ENCODE measurements around the gene CHADL. TPM values are rescaled to one million over a fixed set of nuclear protein-coding genes. Genes with fewer than 3 reads are reported as not detected.
"Not testable (repeated sequence)": the region's sequence is repeated elsewhere in the genome, so short reads cannot be mapped to it uniquely, and the experiment has no call there.

CHADL gene
- polyA plus RNA-seq, 1 experiment, result 0.70 TPM

GRCh38 chr22:41184679-41185078, 56.1 kb downstream of the CHADL start:
- H3K4me3 ChIP-seq (ENCODE audit: low read depth, low read length), result no peak overlapping the region
- TF ChIP-seq, protein P1, sequence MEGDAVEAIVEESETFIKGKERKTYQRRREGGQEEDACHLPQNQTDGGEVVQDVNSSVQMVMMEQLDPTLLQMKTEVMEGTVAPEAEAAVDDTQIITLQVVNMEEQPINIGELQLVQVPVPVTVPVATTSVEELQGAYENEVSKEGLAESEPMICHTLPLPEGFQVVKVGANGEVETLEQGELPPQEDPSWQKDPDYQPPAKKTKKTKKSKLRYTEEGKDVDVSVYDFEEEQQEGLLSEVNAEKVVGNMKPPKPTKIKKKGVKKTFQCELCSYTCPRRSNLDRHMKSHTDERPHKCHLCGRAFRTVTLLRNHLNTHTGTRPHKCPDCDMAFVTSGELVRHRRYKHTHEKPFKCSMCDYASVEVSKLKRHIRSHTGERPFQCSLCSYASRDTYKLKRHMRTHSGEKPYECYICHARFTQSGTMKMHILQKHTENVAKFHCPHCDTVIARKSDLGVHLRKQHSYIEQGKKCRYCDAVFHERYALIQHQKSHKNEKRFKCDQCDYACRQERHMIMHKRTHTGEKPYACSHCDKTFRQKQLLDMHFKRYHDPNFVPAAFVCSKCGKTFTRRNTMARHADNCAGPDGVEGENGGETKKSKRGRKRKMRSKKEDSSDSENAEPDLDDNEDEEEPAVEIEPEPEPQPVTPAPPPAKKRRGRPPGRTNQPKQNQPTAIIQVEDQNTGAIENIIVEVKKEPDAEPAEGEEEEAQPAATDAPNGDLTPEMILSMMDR (IDR thresholded peaks at IDR 0.05; ENCODE audit: insufficient read depth, low read depth, low read length), result no peak
- ChIA-PET CTCF (interaction anchor here (0.6 kb wide), 2 partner anchors 10 to 28 kb away, joined by 3 read pairs; no protein-coding TSS in a partner anchor), POLR2A (no interaction called here)
- DNase-seq (ENCODE audit: low read depth), result no peak
- H3K27me3 ChIP-seq (ENCODE audit: control insufficient read depth, insufficient read depth, low read length), result no peaks in the 10 kb centered on the region
- H3K36me3 ChIP-seq (ENCODE audit: control insufficient read depth, insufficient read depth, low read length), result peaks cover 1% of the 10 kb centered on the region; the same call in 1 of the 2 replicates

DNA sequence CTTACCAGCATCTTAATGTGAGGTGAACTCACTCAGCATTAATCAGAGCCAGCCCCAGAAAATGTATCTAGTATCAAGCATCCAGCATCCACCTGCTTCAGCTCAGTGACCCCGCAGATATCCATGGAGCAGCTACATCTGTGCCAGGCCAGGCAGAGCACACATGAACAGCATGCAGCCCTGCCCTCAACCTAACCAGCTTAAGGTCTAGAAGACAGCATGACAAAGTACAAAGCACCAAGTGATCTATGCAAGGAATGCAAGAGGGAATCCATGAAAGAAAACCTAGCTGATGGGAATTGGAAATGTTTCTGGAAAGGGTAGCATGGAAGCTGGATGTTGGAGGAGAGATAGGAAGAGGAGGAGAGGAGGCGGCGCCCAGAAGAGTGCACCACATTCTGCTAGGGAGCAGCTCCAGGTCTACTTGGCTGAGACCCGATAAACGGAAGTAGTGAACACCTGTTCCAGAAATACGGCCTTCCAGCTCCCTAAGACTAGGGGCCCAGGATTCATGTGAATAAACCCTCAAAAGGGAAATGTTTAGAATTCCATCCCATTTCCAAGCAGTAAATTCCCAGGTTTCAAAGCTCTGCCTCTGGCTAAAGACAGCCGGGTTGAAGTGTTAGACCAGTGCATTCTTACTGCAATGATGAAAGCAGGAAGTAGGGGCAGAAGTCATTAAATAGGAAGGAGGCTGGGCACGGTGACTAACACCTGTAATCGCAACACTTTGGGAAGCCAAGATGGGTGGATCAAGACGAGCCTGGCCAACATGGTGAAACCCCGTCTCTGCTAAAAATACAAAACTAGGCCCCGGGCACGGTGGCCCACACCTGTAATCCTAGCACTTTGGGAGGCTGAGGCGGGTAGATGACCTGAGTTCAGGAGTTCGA, 59.1 kb downstream of the CHADL start:
- no peaks in the 10 kb centered on the region for H3K27me3 ChIP-seq (ENCODE audit: control insufficient read depth, insufficient read depth, low read length)
- DNase-seq (ENCODE audit: low read depth), result peak; percentile 60
- ChIA-PET POLR2A (interaction anchor here (0.5 to 0.7 kb wide), 2 partner anchors 64 to 85 kb away, joined by 3 read pairs; no protein-coding TSS in a partner anchor), CTCF (interaction anchor here (0.6 to 1.4 kb wide), 2 partner anchors 25 to 345 kb away, joined by 3 to 5 read pairs; no protein-coding TSS in a partner anchor)
- TF ChIP-seq, protein P1 (IDR thresholded peaks at IDR 0.05; ENCODE audit: insufficient read depth, low read depth, low read length), result no peak
- peaks cover 22% of the 10 kb centered on the region for H3K36me3 ChIP-seq (ENCODE audit: control insufficient read depth, insufficient read depth, low read length)
- no peak overlapping the region for H3K4me3 ChIP-seq (ENCODE audit: low read depth, low read length)

DNA sequence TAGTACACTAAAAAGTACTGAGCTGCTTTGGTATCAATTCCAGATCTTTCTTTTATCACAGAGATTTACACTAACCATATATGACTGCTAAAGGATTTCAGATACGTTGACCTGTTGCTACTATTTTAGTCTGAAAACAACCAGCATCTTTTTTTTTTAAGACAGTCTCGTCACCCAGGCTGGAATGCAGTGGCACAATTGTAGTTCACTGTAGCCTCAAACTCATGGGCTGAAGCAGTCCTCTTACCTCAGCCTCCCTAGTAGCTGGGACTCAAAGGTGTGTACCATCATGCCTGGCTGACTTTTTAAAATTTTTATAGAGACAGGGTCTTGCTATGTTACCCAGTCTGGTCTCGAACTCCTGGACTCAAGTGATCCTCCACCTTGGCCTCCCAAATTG, 59.8 kb downstream of the CHADL start:
- CTCF ChIA-PET, result interaction anchor here (0.6 to 1.4 kb wide), 2 partner anchors 44 to 345 kb away, joined by 3 to 5 read pairs; no protein-coding TSS in a partner anchor
- POLR2A ChIA-PET, result interaction anchor here (0.5 kb wide), 1 partner anchor 85 kb away, joined by 3 read pairs; no protein-coding TSS in a partner anchor
- TF ChIP-seq, protein P1 (IDR thresholded peaks at IDR 0.05; ENCODE audit: insufficient read depth, low read depth, low read length), result no peak

GRCh38 chr22:41180362-41180761, 60.4 kb downstream of the CHADL start:
- CTCF ChIA-PET, result interaction anchor here (0.6 kb wide), 1 partner anchor 44 kb away, joined by 3 read pairs; no protein-coding TSS in a partner anchor
- POLR2A ChIA-PET, result not testable (repeated sequence)

More for the DNA sequence above, 59.8 kb downstream of the CHADL start:
- Histone ChIP-seq H3K4me3 (ENCODE audit: low read depth, low read length) (no peak overlapping the region), H3K36me3 (ENCODE audit: control insufficient read depth, insufficient read depth, low read length) (peaks cover 28% of the 10 kb centered on the region), H3K27me3 (ENCODE audit: control insufficient read depth, insufficient read depth, low read length) (no peaks in the 10 kb centered on the region)
- no peak for DNase-seq (ENCODE audit: low read depth)

More at GRCh38 chr22:41180362-41180761, 60.4 kb downstream of the CHADL start:
- H3K36me3 ChIP-seq (ENCODE audit: control insufficient read depth, insufficient read depth, low read length), result peaks cover 29% of the 10 kb centered on the region
- not testable (repeated sequence) for DNase-seq (ENCODE audit: low read depth); H3K4me3 ChIP-seq (ENCODE audit: low read depth, low read length); H3K27me3 ChIP-seq (ENCODE audit: control insufficient read depth, insufficient read depth, low read length)

Small RNA genes within 50 kb of the gene (small RNA-seq; reads per million reads assigned to genes)
- not detected for gene MIR6889 (ENCODE audit: insufficient read length, low read depth, low replicate concordance)

Other genes starting within 250 kb of the CHADL start
- 11.2 and 13.0 TPM in 2 replicates for gene EP300, start 148.3 kb downstream of the CHADL start, polyA plus RNA-seq (2011; rRNA removed)
- gene L3MBTL2, start 35.6 kb downstream of the CHADL start, polyA plus RNA-seq (2011; rRNA removed), result 17.8 and 26.5 TPM in 2 replicates
- 88.5 and 145 TPM in 2 replicates for gene RANGAP1, start 45.3 kb upstream of the CHADL start, polyA plus RNA-seq (2011; rRNA removed)
- 39.9 and 59.4 TPM in 2 replicates for gene ZC3H7B, start 60.6 kb upstream of the CHADL start, polyA plus RNA-seq (2011; rRNA removed)
- 21.0 and 28.7 TPM in 2 replicates for gene TEF, start 141.0 kb upstream of the CHADL start, polyA plus RNA-seq (2011; rRNA removed)
- 16.6 and 24.3 TPM in 2 replicates for gene TOB2, start 205.9 kb upstream of the CHADL start, polyA plus RNA-seq (2011; rRNA removed)
- gene PHF5A, start 227.8 kb upstream of the CHADL start, polyA plus RNA-seq (2011; rRNA removed), result 44.3 and 57.9 TPM in 2 replicates
- gene ACO2, start 228.2 kb upstream of the CHADL start, polyA plus RNA-seq (2011; rRNA removed), result 20.5 and 60.5 TPM in 2 replicates